Activated naive CD8-positive, alpha-beta T cell treated with anti-CD3 and anti-CD28 coated beads for 36 hours (primary cell): ENCODE data around the gene PTN. TPM values are rescaled to one million over a fixed set of nuclear protein-coding genes. Genes with fewer than 3 reads are reported as not detected.

Source experiments
- DNase-seq: peaks from one replicate; pipeline ENCODE4 v3.0.0; 2021
- H3K27ac Mint-ChIP-seq: one replicate; pipeline ENCODE4 v1.8.0; 2022; ENCODE audit warnings: mild to moderate bottlenecking, moderate library complexity, mixed read lengths
- H3K27me3 Mint-ChIP-seq: one replicate; pipeline ENCODE4 v1.8.0; 2022; ENCODE audit warnings: mild to moderate bottlenecking, mixed read lengths
- H3K36me3 Mint-ChIP-seq: one replicate; pipeline ENCODE4 v1.8.0; 2021; ENCODE audit warnings: mild to moderate bottlenecking, mixed read lengths
- H3K4me1 Mint-ChIP-seq: one replicate; pipeline ENCODE4 v1.8.0; 2021; ENCODE audit warnings: mixed read lengths
- H3K4me3 Mint-ChIP-seq: one replicate; pipeline ENCODE4 v1.8.0; 2022; ENCODE audit warnings: mild to moderate bottlenecking, moderate library complexity, mixed read lengths
- H3K9me3 Mint-ChIP-seq: one replicate; pipeline ENCODE4 v1.8.0; 2022; ENCODE audit warnings: mixed read lengths
- total RNA-seq, 2 experiments: library from RNA; stranded (reverse); gene quantifications; one replicate each; pipeline ENCODE4 v1.2.3, GENCODE V29; 2021

The PTN gene, protein sequence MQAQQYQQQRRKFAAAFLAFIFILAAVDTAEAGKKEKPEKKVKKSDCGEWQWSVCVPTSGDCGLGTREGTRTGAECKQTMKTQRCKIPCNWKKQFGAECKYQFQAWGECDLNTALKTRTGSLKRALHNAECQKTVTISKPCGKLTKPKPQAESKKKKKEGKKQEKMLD
- not detected for total RNA-seq

- no peaks in the 10 kb centered on the region for H3K36me3 Mint-ChIP-seq
- peaks cover 3% of the 10 kb centered on the region for H3K9me3 Mint-ChIP-seq
- DNase-seq, result no peak
- H3K4me1 Mint-ChIP-seq, result no peaks in the 10 kb centered on the region
- H3K27me3 Mint-ChIP-seq, result peaks cover 27% of the 10 kb centered on the region
- H3K4me3 Mint-ChIP-seq, result no peak within 1 kb of the TSS
- no peak within 1 kb of the TSS for H3K27ac Mint-ChIP-seq
Measured at GRCh38 chr7:137343281-137343841, at the start of gene PTN. Gene PTN, minus strand, starts transcription at chr7:137343733. Its CDS starts 88,760 bp downstream, at chr7:137254973.

DNA sequence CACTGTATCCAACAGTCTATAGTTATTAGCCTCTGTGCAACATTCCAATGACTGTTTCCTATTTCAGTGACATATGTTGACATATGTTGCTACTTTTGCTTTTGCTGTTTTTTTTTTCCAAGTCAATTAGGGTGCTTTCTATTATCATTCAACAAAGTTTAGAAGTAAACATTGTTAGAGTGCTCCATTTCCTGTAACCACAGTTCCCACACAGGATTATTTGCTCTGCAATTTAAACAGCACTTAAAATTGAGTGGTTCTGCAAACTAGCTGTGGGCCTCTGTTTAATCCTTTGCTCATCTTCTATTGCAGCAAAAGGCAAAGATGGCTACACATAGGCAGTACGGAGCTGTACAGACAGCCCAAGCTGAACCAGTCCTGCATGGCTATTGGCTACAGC, 46.5 kb upstream of the PTN start:
- Mint-ChIP-seq H3K4me1 (no peaks in the 10 kb centered on the region), H3K27me3 (no peaks in the 10 kb centered on the region), H3K4me3 (no peak overlapping the region), H3K9me3 (no peaks in the 10 kb centered on the region), H3K27ac (no peak overlapping the region), H3K36me3 (no peaks in the 10 kb centered on the region)
- no peak for DNase-seq

DNA sequence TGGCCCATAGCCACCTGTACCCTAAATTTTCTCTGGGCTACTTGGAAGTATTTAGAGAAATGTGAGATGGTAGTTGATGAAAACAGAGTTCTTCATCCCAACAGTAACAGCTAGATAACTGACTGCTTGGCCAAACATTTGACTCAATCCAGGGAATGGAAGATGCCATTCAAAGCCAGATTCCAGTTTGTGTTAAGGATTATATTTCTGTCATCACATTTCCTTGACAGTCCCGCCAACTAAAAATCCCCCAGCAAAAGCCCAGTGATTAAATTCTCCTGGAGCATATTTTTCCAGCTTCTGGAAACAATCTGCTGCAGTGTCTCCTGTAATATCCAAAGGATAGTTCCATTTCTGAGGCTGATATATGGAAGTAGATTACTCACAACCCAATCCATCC, 45.4 kb upstream of the PTN start:
- Mint-ChIP-seq H3K36me3 (no peaks in the 10 kb centered on the region), H3K27ac (no peak overlapping the region), H3K27me3 (no peaks in the 10 kb centered on the region), H3K4me1 (no peaks in the 10 kb centered on the region), H3K4me3 (no peak overlapping the region), H3K9me3 (no peaks in the 10 kb centered on the region)
- no peak for DNase-seq

DNA sequence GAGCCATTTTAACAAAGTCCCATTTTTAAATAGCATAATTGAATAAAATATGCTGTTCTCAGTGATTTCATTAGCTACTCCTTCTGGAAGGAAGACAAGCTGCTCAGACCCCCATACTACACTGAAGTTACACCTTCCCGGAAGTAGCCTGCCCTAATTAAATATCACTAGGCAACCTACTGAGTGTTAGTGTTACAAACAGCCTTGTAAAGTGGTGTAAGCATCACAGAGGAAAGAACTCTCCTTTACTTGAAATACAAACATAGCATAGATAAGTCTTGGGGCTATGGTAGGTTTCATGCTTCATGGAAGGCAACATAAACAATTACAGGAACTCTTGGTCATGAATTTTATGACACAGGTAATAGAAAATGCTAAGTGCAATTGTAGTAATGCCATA, 43.4 kb upstream of the PTN start:
- H3K9me3 Mint-ChIP-seq, result peaks cover 1% of the 10 kb centered on the region
- no peaks in the 10 kb centered on the region for H3K36me3 Mint-ChIP-seq

DNA sequence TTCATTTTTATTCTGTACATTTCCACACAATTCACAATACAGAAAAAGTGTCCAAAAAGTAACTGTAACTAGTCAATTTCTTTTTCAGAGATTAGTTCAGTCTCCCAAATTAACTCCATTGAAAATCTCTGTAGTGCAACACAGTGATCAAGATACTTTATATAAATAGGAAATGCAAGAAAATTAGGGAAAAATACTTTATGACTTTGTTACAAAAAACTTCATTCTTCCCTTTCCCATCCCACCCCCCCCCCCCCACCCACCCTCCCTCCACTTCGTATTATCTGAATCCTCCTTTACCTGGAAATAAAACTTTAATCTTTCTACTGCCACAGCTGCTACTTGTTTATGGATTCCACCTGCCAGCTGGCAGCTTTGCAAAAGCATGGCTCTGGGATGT, 37.5 kb upstream of the PTN start:
- Mint-ChIP-seq H3K4me3 (no peak overlapping the region), H3K4me1 (no peaks in the 10 kb centered on the region), H3K9me3 (peaks cover 8% of the 10 kb centered on the region), H3K27ac (no peak overlapping the region), H3K27me3 (no peaks in the 10 kb centered on the region), H3K36me3 (no peaks in the 10 kb centered on the region)
- DNase-seq, result no peak

More for the DNA sequence above, 43.4 kb upstream of the PTN start:
- H3K4me1 Mint-ChIP-seq, result no peaks in the 10 kb centered on the region
- H3K27me3 Mint-ChIP-seq, result no peaks in the 10 kb centered on the region
- H3K27ac Mint-ChIP-seq, result no peak overlapping the region
- no peak overlapping the region for H3K4me3 Mint-ChIP-seq
- no peak for DNase-seq

GRCh38 chr7:137373507-137373906, 30.0 kb upstream of the PTN start:
- H3K36me3 Mint-ChIP-seq, result no peaks in the 10 kb centered on the region
- no peak for DNase-seq
- H3K4me3 Mint-ChIP-seq, result no peak overlapping the region
- no peak overlapping the region for H3K27ac Mint-ChIP-seq
- no peaks in the 10 kb centered on the region for H3K27me3 Mint-ChIP-seq
- no peaks in the 10 kb centered on the region for H3K4me1 Mint-ChIP-seq
- peaks cover 5% of the 10 kb centered on the region for H3K9me3 Mint-ChIP-seq

- Mint-ChIP-seq H3K4me3 (no peak overlapping the region), H3K27me3 (no peaks in the 10 kb centered on the region), H3K4me1 (no peaks in the 10 kb centered on the region), H3K27ac (no peak overlapping the region), H3K36me3 (no peaks in the 10 kb centered on the region), H3K9me3 (no peaks in the 10 kb centered on the region)
- DNase-seq, result no peak
Measured at GRCh38 chr7:137371616-137372015, 28.1 kb upstream of the PTN start.

GRCh38 chr7:137366995-137367394, 23.5 kb upstream of the PTN start:
- Mint-ChIP-seq H3K4me3 (no peak overlapping the region), H3K27ac (no peak overlapping the region), H3K4me1 (no peaks in the 10 kb centered on the region), H3K9me3 (peaks cover 9% of the 10 kb centered on the region), H3K36me3 (no peaks in the 10 kb centered on the region), H3K27me3 (no peaks in the 10 kb centered on the region)
- DNase-seq, result no peak

GRCh38 chr7:137363683-137364082, 20.1 kb upstream of the PTN start:
- Mint-ChIP-seq H3K4me1 (no peaks in the 10 kb centered on the region), H3K27me3 (no peaks in the 10 kb centered on the region), H3K9me3 (peaks cover 17% of the 10 kb centered on the region), H3K36me3 (no peaks in the 10 kb centered on the region), H3K4me3 (no peak overlapping the region), H3K27ac (no peak overlapping the region)
- DNase-seq, result no peak

GRCh38 chr7:137360087-137360679, 16.6 kb upstream of the PTN start:
- Mint-ChIP-seq H3K9me3 (peaks cover 18% of the 10 kb centered on the region), H3K4me1 (no peaks in the 10 kb centered on the region), H3K27me3 (no peaks in the 10 kb centered on the region), H3K4me3 (no peak overlapping the region), H3K27ac (no peak overlapping the region), H3K36me3 (no peaks in the 10 kb centered on the region)
- DNase-seq, result no peak

- Mint-ChIP-seq H3K36me3 (no peaks in the 10 kb centered on the region), H3K27me3 (no peaks in the 10 kb centered on the region), H3K4me3 (no peak overlapping the region), H3K9me3 (peaks cover 1% of the 10 kb centered on the region), H3K27ac (no peak overlapping the region), H3K4me1 (no peaks in the 10 kb centered on the region)
- no peak for DNase-seq
Measured at GRCh38 chr7:137354961-137355360, 11.4 kb upstream of the PTN start.

DNA sequence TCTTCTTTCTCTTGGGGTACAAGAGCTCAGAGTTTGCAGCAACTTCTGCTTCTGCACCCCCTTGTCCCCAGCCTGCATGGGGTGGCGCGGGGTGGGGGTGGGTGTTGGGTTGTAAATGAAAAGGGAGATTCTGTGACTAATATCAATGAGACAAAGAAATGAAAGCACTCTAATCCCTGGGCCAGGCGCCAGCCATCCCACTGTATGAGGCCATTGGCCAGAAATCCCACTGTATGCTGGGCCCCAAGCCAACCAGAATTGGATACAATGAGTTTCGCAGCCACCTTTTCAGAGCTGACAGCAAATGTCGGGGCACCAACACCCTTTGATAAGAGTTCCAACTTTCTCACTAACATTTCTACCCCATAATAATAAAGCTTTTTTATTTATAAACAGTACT, 10.9 kb upstream of the PTN start:
- no peak overlapping the region for H3K4me3 Mint-ChIP-seq
- no peaks in the 10 kb centered on the region for H3K36me3 Mint-ChIP-seq
- DNase-seq, result no peak
- peaks cover 1% of the 10 kb centered on the region for H3K9me3 Mint-ChIP-seq
- H3K27me3 Mint-ChIP-seq, result no peaks in the 10 kb centered on the region
- no peak overlapping the region for H3K27ac Mint-ChIP-seq
- no peaks in the 10 kb centered on the region for H3K4me1 Mint-ChIP-seq

- Mint-ChIP-seq H3K27me3 (no peaks in the 10 kb centered on the region), H3K9me3 (peaks cover 1% of the 10 kb centered on the region), H3K27ac (no peak overlapping the region), H3K36me3 (no peaks in the 10 kb centered on the region), H3K4me3 (no peak overlapping the region), H3K4me1 (no peaks in the 10 kb centered on the region)
- DNase-seq, result no peak
Measured at GRCh38 chr7:137351941-137352340, 8.4 kb upstream of the PTN start.

DNA sequence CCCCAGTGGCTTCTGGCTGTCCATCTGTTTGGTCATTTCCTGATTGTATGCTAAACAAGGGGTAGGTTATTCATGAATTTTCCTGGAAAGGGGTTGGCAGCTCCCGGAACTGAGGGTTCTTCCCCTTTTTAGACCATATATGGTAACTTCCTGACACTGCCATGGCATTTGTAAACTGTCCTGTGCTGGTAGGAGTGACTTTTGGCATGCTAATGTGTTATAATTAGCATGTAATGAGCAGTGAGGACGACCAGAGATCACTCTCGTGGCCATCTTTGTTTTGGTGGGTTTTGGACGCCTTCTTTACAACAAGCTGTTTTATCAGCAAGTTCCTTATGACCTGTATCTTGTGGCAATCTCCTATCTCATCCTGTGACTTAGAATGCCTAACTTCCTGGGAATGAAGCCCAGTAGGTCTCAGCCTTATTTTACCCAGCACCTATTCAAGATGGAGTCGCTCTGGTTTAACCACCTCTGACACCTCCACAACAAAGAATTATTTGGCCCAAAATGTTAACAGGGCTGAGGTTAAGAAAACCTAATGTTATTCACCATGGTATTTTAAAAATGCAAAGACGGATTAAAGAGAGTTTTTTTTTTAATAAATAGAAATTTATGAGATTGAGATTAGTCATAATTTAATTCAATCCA, 2.4 kb upstream of the PTN start:
- no peak overlapping the region for H3K27ac Mint-ChIP-seq
- H3K9me3 Mint-ChIP-seq, result no peaks in the 10 kb centered on the region
- H3K27me3 Mint-ChIP-seq, result peaks cover 27% of the 10 kb centered on the region
- no peak overlapping the region for H3K4me3 Mint-ChIP-seq
- no peak for DNase-seq
- H3K36me3 Mint-ChIP-seq, result no peaks in the 10 kb centered on the region
- no peaks in the 10 kb centered on the region for H3K4me1 Mint-ChIP-seq

- H3K4me1 Mint-ChIP-seq, result no peaks in the 10 kb centered on the region
- no peaks in the 10 kb centered on the region for H3K36me3 Mint-ChIP-seq
- H3K4me3 Mint-ChIP-seq, result no peak overlapping the region
- peaks cover 27% of the 10 kb centered on the region for H3K27me3 Mint-ChIP-seq
- DNase-seq, result no peak
- no peak overlapping the region for H3K27ac Mint-ChIP-seq
- H3K9me3 Mint-ChIP-seq, result peaks cover 3% of the 10 kb centered on the region
Measured at GRCh38 chr7:137342828-137343261, 688 bp downstream of the PTN start.

DNA sequence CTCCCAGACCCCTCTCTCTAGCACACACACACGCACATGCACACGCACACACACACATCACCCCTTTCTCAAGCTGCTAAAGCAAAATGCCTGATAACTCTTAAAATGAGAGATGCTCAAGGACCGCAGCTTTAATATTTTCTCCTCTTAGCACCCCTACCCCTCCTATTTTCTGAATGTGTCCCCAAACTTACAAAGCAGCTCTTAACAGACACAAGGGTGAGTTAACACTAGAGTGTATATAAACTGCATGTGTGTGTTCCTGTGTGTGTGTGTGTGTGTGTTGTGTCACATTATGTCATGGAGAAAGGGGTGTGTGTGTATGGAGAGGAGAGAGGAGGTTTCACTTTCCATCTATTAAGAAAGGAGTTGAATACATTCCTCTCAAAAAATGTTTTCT, 1.3 kb downstream of the PTN start:
- Mint-ChIP-seq H3K4me1 (no peaks in the 10 kb centered on the region), H3K4me3 (no peak overlapping the region), H3K36me3 (no peaks in the 10 kb centered on the region), H3K27me3 (peaks cover 27% of the 10 kb centered on the region), H3K9me3 (peaks cover 5% of the 10 kb centered on the region), H3K27ac (no peak overlapping the region)
- DNase-seq, result no peak
